SK-N-SH treated with all-trans-retinoic acid at 6 μM for 48 hours (cell line): ENCODE measurements around the gene B4GALNT4.

Source experiments
- ARNTL ChIP-seq: fragments of 450-650 bp; formaldehyde crosslinking; IDR thresholded peaks from 2 replicates; pipeline ENCODE4 v1.5.0; 2020; ENCODE audit warnings: low read depth, mild to moderate bottlenecking, moderate library complexity, borderline replicate concordance
- OSR1 ChIP-seq: fragments of 250-450 bp; sonication (Bioruptor Pico); IDR thresholded peaks from 2 replicates; pipeline ENCODE4 v1.8.0; 2022; ENCODE audit warnings: moderate library complexity, mild to moderate bottlenecking, inconsistent platforms
- SNAI2 ChIP-seq: fragments of 250-450 bp; sonication (Bioruptor Pico); IDR thresholded peaks from 2 replicates; pipeline ENCODE4 v1.5.0; 2020; ENCODE audit warnings: mild to moderate bottlenecking, moderate library complexity
- ZFP3 ChIP-seq: fragments of 250-450 bp; sonication (Bioruptor Pico); IDR thresholded peaks from 2 replicates; pipeline ENCODE4 v1.5.0; 2020; ENCODE audit warnings: mild to moderate bottlenecking, moderate library complexity
- TF ChIP-seq, protein P1 (sequence below): fragments of 250-450 bp; sonication (Bioruptor Pico); IDR thresholded peaks from 2 replicates; pipeline ENCODE4 v1.5.0; 2020; ENCODE audit warnings: mild to moderate bottlenecking, moderate library complexity

- TF ChIP-seq, protein P1, sequence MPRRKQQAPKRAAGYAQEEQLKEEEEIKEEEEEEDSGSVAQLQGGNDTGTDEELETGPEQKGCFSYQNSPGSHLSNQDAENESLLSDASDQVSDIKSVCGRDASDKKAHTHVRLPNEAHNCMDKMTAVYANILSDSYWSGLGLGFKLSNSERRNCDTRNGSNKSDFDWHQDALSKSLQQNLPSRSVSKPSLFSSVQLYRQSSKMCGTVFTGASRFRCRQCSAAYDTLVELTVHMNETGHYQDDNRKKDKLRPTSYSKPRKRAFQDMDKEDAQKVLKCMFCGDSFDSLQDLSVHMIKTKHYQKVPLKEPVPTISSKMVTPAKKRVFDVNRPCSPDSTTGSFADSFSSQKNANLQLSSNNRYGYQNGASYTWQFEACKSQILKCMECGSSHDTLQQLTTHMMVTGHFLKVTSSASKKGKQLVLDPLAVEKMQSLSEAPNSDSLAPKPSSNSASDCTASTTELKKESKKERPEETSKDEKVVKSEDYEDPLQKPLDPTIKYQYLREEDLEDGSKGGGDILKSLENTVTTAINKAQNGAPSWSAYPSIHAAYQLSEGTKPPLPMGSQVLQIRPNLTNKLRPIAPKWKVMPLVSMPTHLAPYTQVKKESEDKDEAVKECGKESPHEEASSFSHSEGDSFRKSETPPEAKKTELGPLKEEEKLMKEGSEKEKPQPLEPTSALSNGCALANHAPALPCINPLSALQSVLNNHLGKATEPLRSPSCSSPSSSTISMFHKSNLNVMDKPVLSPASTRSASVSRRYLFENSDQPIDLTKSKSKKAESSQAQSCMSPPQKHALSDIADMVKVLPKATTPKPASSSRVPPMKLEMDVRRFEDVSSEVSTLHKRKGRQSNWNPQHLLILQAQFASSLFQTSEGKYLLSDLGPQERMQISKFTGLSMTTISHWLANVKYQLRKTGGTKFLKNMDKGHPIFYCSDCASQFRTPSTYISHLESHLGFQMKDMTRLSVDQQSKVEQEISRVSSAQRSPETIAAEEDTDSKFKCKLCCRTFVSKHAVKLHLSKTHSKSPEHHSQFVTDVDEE (CRISPR knock-in tag), result no peak
- TF ChIP-seq OSR1 (CRISPR knock-in tag), result no peak
- no peak for TF ChIP-seq SNAI2 (CRISPR knock-in tag)
- TF ChIP-seq ARNTL (CRISPR knock-in tag), result no peak
- no peak for TF ChIP-seq ZFP3 (CRISPR knock-in tag)
These were observed 45.1 kb upstream of the B4GALNT4 start for GRCh38 chr11:324156-324555.
